H9 (cell line): Measurements from ENCODE around the gene GATC. TPM values are rescaled to one million over a fixed set of nuclear protein-coding genes. Genes with fewer than 3 reads are reported as not detected.
A peak's percentile ranks its signal among the peaks of the same experiment; 100 is the strongest.

Experiments used
- DNase-seq: peaks from one replicate; pipeline ENCODE4 v3.0.0-alpha.2; 2017
- H2AFZ ChIP-seq: one replicate; pipeline ENCODE4 v1.6.1; 2013; ENCODE audit warnings: mild to moderate bottlenecking, low read length, control low read depth, moderate library complexity
- H2AK5ac ChIP-seq: 2 replicates; pipeline ENCODE4 v1.6.1; 2013; ENCODE audit warnings: low read length, control low read depth, mixed read lengths; ENCODE audit not compliant: insufficient read length
- H2BK120ac ChIP-seq: one replicate; pipeline ENCODE4 v1.6.1; 2013; ENCODE audit warnings: low read depth, mild to moderate bottlenecking, low read length, control low read depth, inconsistent platforms; ENCODE audit not compliant: poor library complexity, severe bottlenecking
- H2BK12ac ChIP-seq: 2 replicates; pipeline ENCODE4 v1.6.1; 2013; ENCODE audit warnings: low read length, control low read depth, mixed read lengths, low read depth; ENCODE audit not compliant: insufficient read length
- H2BK15ac ChIP-seq: 2 replicates; pipeline ENCODE4 v1.6.1; 2013; ENCODE audit warnings: low read depth, low read length, control low read depth
- H2BK20ac ChIP-seq: one replicate; pipeline ENCODE4 v1.6.1; 2013; ENCODE audit warnings: low read depth, mild to moderate bottlenecking, low read length, control low read depth, inconsistent platforms; ENCODE audit not compliant: poor library complexity, severe bottlenecking
- H2BK5ac ChIP-seq: 2 replicates; pipeline ENCODE4 v1.6.1; 2013; ENCODE audit warnings: low read length, control low read depth, mixed read lengths; ENCODE audit not compliant: insufficient read length
- H3K14ac ChIP-seq: 2 replicates; pipeline ENCODE4 v1.6.1; 2013; ENCODE audit warnings: low read length, control low read depth; ENCODE audit not compliant: insufficient read depth
- H3K18ac ChIP-seq: 2 replicates; pipeline ENCODE4 v1.6.1; 2013; ENCODE audit warnings: low read depth, mild to moderate bottlenecking, mixed read lengths, low read length, control low read depth; ENCODE audit not compliant: insufficient read length
- H3K23ac ChIP-seq: 2 replicates; pipeline ENCODE4 v1.6.1; 2013; ENCODE audit warnings: low read length, control low read depth, mixed read lengths, low read depth; ENCODE audit not compliant: insufficient read length
- H3K23me2 ChIP-seq: 2 replicates; pipeline ENCODE4 v1.6.1; 2013; ENCODE audit warnings: low read depth, mild to moderate bottlenecking, mixed read lengths, low read length, control low read depth; ENCODE audit not compliant: insufficient read length, poor library complexity, severe bottlenecking
- H3K27ac ChIP-seq: 2 replicates; pipeline ENCODE4 v1.5.1; 2013; ENCODE audit warnings: low read length, control low read depth, mixed read lengths, low read depth; ENCODE audit not compliant: insufficient read length
- H3K27me3 ChIP-seq: 2 replicates; pipeline ENCODE4 v1.6.1; 2013; ENCODE audit warnings: low read length, control low read depth, inconsistent platforms; ENCODE audit not compliant: insufficient read depth
- H3K4ac ChIP-seq: 2 replicates; pipeline ENCODE4 v1.6.1; 2013; ENCODE audit warnings: low read depth, mild to moderate bottlenecking, control low read depth, inconsistent platforms, low read length, moderate library complexity
- H3K4me1 ChIP-seq: 2 replicates; pipeline ENCODE4 v1.6.1; 2013; ENCODE audit warnings: low read length, control low read depth, inconsistent platforms; ENCODE audit not compliant: insufficient read depth
- H3K4me2 ChIP-seq: 2 replicates; pipeline ENCODE4 v1.6.1; 2013; ENCODE audit warnings: low read length, control low read depth, mixed read lengths; ENCODE audit not compliant: insufficient read length, insufficient read depth
- H3K56ac ChIP-seq: 2 replicates; pipeline ENCODE4 v1.6.1; 2013; ENCODE audit warnings: low read depth, mild to moderate bottlenecking, mixed read lengths, low read length, control low read depth; ENCODE audit not compliant: insufficient read length
- H3K79me1 ChIP-seq: 2 replicates; pipeline ENCODE4 v1.6.1; 2013; ENCODE audit warnings: low read depth, mild to moderate bottlenecking, moderate library complexity, low read length, control low read depth, inconsistent platforms; ENCODE audit not compliant: insufficient read depth, poor library complexity, severe bottlenecking
- H3K79me2 ChIP-seq: 2 replicates; pipeline ENCODE4 v1.6.1; 2013; ENCODE audit warnings: low read length, control low read depth, inconsistent platforms; ENCODE audit not compliant: insufficient read depth
- H3K9ac ChIP-seq: 2 replicates; pipeline ENCODE4 v1.6.1; 2013; ENCODE audit warnings: low read length, control low read depth, mixed read lengths; ENCODE audit not compliant: insufficient read length; ENCODE audit errors: extremely low read depth
- H3K9me3 ChIP-seq: one replicate; pipeline ENCODE4 v1.6.1; 2013; ENCODE audit warnings: low read depth, low read length, inconsistent platforms; ENCODE audit not compliant: control insufficient read depth
- H3T11ph ChIP-seq: one replicate; pipeline ENCODE4 v1.6.1; 2013; ENCODE audit warnings: mild to moderate bottlenecking, low read length, control low read depth, inconsistent platforms
- H4K20me1 ChIP-seq: one replicate; pipeline ENCODE4 v1.6.1; 2013; ENCODE audit not compliant: control insufficient read depth, insufficient read length, insufficient read depth
- H4K5ac ChIP-seq: 2 replicates; pipeline ENCODE4 v1.6.1; 2013; ENCODE audit warnings: low read depth, mild to moderate bottlenecking, mixed read lengths, low read length, control low read depth; ENCODE audit not compliant: insufficient read length
- H4K8ac ChIP-seq: replicated peaks from 2 replicates; pipeline ENCODE4 v1.6.1; 2013; ENCODE audit warnings: low read length, control low read depth, mixed read lengths, low read depth; ENCODE audit not compliant: insufficient read length
- H4K91ac ChIP-seq: 2 replicates; pipeline ENCODE4 v1.6.1; 2013; ENCODE audit warnings: low read depth, mild to moderate bottlenecking, moderate library complexity, mixed read lengths, low read length, control low read depth; ENCODE audit not compliant: insufficient read length
- H3K27ac Mint-ChIP-seq, 3 experiments: 2 replicates in 2 of 3; 3 replicates in 1 of 3; pipeline ENCODE4 v1.8.0; 2020 to 2021; ENCODE audit warnings: mixed read lengths in 3 of 3, mild to moderate bottlenecking in 1 of 3, moderate library complexity in 1 of 3
- H3K27me3 Mint-ChIP-seq: 2 replicates; pipeline ENCODE4 v1.8.0; 2021; ENCODE audit warnings: low read depth, mild to moderate bottlenecking, moderate library complexity, mixed read lengths
- H3K36me3 Mint-ChIP-seq, 3 experiments: 2 replicates in 2 of 3; 3 replicates in 1 of 3; pipeline ENCODE4 v1.8.0; 2020 to 2021; ENCODE audit warnings: low read depth in 3 of 3, mixed read lengths in 3 of 3; ENCODE audit not compliant: insufficient read depth in 1 of 3
- H3K4me1 Mint-ChIP-seq, 2 experiments: 2 replicates each; pipeline ENCODE4 v1.8.0; 2020; ENCODE audit warnings: mixed read lengths in 2 of 2
- H3K4me3 Mint-ChIP-seq, 2 experiments: 2 replicates in 1 of 2; 3 replicates in 1 of 2; pipeline ENCODE4 v1.8.0; 2020 to 2021; ENCODE audit warnings: mild to moderate bottlenecking in 2 of 2, mixed read lengths in 2 of 2, moderate library complexity in 1 of 2
- H3K9me3 Mint-ChIP-seq, 2 experiments: 2 replicates in 1 of 2; 3 replicates in 1 of 2; pipeline ENCODE4 v1.8.0; 2020; ENCODE audit warnings: mild to moderate bottlenecking in 2 of 2, mixed read lengths in 2 of 2, moderate library complexity in 1 of 2
- WGBS: extraction: QIAGEN DNeasy Blood & Tissue Kit; methylation state at CpG from one replicate; pipeline ENCODE4 v1.1.7; 2013; ENCODE audit warnings: missing lambda C conversion rate, low lambda C conversion rate, mixed read lengths; ENCODE audit not compliant: insufficient read length; ENCODE audit errors: extremely low coverage; 5-methylcytosine and 5-hydroxymethylcytosine counted together
- total RNA-seq: library from RNA; stranded (reverse); gene quantifications from 2 replicates; pipeline ENCODE4 v1.2.1, GENCODE V29; 2021
- TF ChIP-seq, protein P1 (sequence below): fragments of 200-600 bp; sonication (generic); conservative IDR thresholded peaks from 3 replicates; pipeline ENCODE4 v1.8.0; 2021; ENCODE audit warnings: antibody characterized with exemption, mild to moderate bottlenecking

Gene GATC
- total RNA-seq, 1 experiment from 2014 or later = 25.9 TPM

DNA sequence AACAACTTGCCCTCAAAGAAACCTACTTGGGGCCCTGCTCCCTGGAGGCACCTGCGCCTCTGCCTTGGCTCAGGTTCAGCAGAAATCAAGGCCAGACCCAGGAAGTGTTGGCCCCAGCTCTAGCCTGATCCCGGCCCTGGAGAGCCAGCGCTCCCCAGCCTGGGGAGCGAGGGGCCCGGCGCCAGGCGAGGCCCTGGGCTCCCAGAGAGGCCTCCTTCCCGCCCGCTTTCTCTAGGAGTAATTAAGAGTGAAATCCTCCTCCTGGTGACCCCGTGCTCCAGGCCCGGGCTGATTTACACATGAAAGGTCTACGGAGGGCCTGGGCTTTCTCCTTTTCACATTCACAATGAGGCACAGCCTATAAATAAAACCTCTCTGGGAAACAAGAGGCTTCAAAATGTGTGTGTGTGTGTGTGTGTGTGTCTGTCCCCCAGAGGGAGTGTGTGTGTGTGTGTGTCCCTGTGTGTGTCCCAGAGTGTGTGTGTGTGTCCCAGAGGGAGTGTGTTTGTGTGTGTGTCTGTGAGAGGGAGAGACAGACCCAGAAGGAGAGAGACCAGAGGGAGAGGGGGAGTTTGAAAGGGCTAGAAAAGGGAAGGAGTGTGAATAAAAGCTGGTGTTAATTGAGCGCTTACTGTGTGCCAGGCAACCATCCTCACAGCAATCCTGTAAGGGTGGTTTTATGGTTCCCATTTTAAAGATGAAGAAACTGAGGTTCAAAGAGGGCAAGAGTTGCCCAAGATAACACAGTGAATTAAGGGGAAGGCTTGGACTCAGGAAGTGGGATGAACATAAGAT, 32.1 kb upstream of the GATC start:
- no CpG with 5 or more reads among the region's 13 CpGs for WGBS
- Histone ChIP-seq H3K56ac (no peak overlapping the region), H4K91ac (no peak overlapping the region), H3K9me3 (no peaks in the 10 kb centered on the region), H4K5ac (no peak overlapping the region), H3T11ph (no peak overlapping the region), H2AK5ac (no peak overlapping the region), H3K4me2 (peak overlapping the region; percentile 17), H2BK15ac (no peak overlapping the region), H2AFZ (no peak overlapping the region), H2BK5ac (no peak overlapping the region), H3K27ac (peak overlapping the region; percentile 35), H3K14ac (peak overlapping the region; percentile 74; the same call in 1 of the 2 replicates), H3K27me3 (no peaks in the 10 kb centered on the region), H4K20me1 (no peaks in the 10 kb centered on the region), H3K79me2 (no peaks in the 10 kb centered on the region), H3K18ac (peak overlapping the region; percentile 63), H3K23ac (no peak overlapping the region), H3K9ac (no peak overlapping the region), H3K23me2 (no peaks in the 10 kb centered on the region), H4K8ac (no peak overlapping the region), H2BK120ac (no peak overlapping the region), H3K4me1 (no peaks in the 10 kb centered on the region), H2BK20ac (no peak overlapping the region), H3K79me1 (no peaks in the 10 kb centered on the region), H3K4ac (no peak overlapping the region), H2BK12ac (peak overlapping the region; percentile 59)
- Mint-ChIP-seq H3K36me3 (no peaks in the 10 kb centered on the region; a peak in 1 of 7 replicates), H3K4me3 (peak overlapping the region; percentile 0 to 70; a peak in 4 of 5 replicates), H3K4me1 (peaks cover 24 to 26% of the 10 kb centered on the region in 2 experiments), H3K27ac (peak overlapping the region; percentile 93 to 99 (median 96)), H3K9me3 (no peaks in the 10 kb centered on the region; a peak in 1 of 5 replicates), H3K27me3 (peaks cover 1% of the 10 kb centered on the region; the same call in 1 of the 2 replicates)
- TF ChIP-seq, protein P1, sequence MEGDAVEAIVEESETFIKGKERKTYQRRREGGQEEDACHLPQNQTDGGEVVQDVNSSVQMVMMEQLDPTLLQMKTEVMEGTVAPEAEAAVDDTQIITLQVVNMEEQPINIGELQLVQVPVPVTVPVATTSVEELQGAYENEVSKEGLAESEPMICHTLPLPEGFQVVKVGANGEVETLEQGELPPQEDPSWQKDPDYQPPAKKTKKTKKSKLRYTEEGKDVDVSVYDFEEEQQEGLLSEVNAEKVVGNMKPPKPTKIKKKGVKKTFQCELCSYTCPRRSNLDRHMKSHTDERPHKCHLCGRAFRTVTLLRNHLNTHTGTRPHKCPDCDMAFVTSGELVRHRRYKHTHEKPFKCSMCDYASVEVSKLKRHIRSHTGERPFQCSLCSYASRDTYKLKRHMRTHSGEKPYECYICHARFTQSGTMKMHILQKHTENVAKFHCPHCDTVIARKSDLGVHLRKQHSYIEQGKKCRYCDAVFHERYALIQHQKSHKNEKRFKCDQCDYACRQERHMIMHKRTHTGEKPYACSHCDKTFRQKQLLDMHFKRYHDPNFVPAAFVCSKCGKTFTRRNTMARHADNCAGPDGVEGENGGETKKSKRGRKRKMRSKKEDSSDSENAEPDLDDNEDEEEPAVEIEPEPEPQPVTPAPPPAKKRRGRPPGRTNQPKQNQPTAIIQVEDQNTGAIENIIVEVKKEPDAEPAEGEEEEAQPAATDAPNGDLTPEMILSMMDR = no peak
- peak; percentile 96 for DNase-seq
